Heart right ventricle (tissue), 16 donors: ENCODE measurements around the gene PSTK. TPM values are rescaled to one million over a fixed set of nuclear protein-coding genes. Genes with fewer than 3 reads are reported as not detected.

Experiments
- ATAC-seq, 8 donors: fragments of 200-7000 bp; cut with Tn5 transposase; one replicate each; pipeline ENCODE4 v1.9.1; 2020; ENCODE audit warnings: mild to moderate bottlenecking in 8 of 8, moderate library complexity in 8 of 8, moderate number of reproducible peaks in 1 of 8
- DNase-seq, 2 donors: peaks; one replicate each; pipeline ENCODE4 v3.0.0-alpha.2; 2020
- H3K27ac ChIP-seq, 10 donors: fragments of 200-600 bp; sonication (generic) in 2 of 10; one replicate each; pipeline versions ENCODE4 v1.5.0 to v1.8.0; 2020 to 2022; ENCODE audit warnings: mild to moderate bottlenecking in 3 of 10
- H3K27me3 ChIP-seq, 7 donors: fragments of 200-600 bp; one replicate each; pipeline ENCODE4 v1.8.0; 2021 to 2022; ENCODE audit warnings: mild to moderate bottlenecking in 2 of 7
- H3K36me3 ChIP-seq, 9 donors: fragments of 200-600 bp; sonication (generic) in 1 of 9; one replicate each; pipeline versions ENCODE4 v1.5.0 to v1.8.0; 2020 to 2022; ENCODE audit warnings: mild to moderate bottlenecking in 2 of 9
- H3K4me1 ChIP-seq, 9 donors: fragments of 200-600 bp; sonication (generic) in 1 of 9; one replicate each; pipeline versions ENCODE4 v1.5.0 to v1.8.0; 2020 to 2022; ENCODE audit warnings: mild to moderate bottlenecking in 4 of 9
- H3K4me3 ChIP-seq, 10 donors: fragments of 200-600 bp; sonication (generic) in 2 of 10; one replicate each; pipeline versions ENCODE4 v1.5.0 to v1.8.0; 2020 to 2022; ENCODE audit warnings: mild to moderate bottlenecking in 7 of 10, moderate library complexity in 2 of 10
- H3K9me3 ChIP-seq, 11 donors: fragments of 200-600 bp in 10 of 11; sonication (generic) in 2 of 11; one replicate each; pipeline versions ENCODE4 v1.5.0 to v1.8.0; 2013 to 2022; ENCODE audit warnings: mild to moderate bottlenecking in 2 of 11, control low read depth in 1 of 11, moderate library complexity in 1 of 11
- CTCF ChIP-seq, 9 donors: fragments of 200-600 bp; sonication (generic) in 2 of 9; IDR thresholded peaks; one replicate each; pipeline versions ENCODE4 v1.5.0 to v1.8.0; 2021 to 2022; ENCODE audit warnings: antibody characterized with exemption in 9 of 9, mild to moderate bottlenecking in 5 of 9, moderate library complexity in 1 of 9
- WGBS, 2 donors: extraction: QIAGEN DNeasy Blood & Tissue Kit; methylation state at CpG; one replicate each; pipeline ENCODE4 v1.1.7; 2013; ENCODE audit warnings: inconsistent platforms in 1 of 2; 5-methylcytosine and 5-hydroxymethylcytosine counted together
- intact Hi-C, 10 donors: fragments of 100-400 bp; cut with DNase I; formaldehyde crosslinking; loops; one replicate each; pipeline versions ENCODE4 v1.11.1 to v1.14.2; 2022
- polyA plus RNA-seq, 2 donors: library from polyadenylated mRNA; stranded (reverse); fragments of 200-250 nt; gene quantifications; one replicate each; pipeline ENCODE4 v1.2.3, GENCODE V29; 2013
- total RNA-seq, 10 donors: library from RNA; stranded (reverse); fragmentation: NEBNext Ultra II Directional in 3 of 10; extraction: Animal tissue kit (Norgen Biotek cat#: 25700) in 3 of 10; gene quantifications; one replicate each; pipeline versions ENCODE4 v1.2.1 to v1.2.4, GENCODE V29; 2021 to 2023
- donor health status: Arrhythmogenic right ventricular cardiomyopathy.
- donor health status: ischemic (EF 13 %, LVEDD 7.1; RV severe dilation, severe dysfunction).
- donor health status: healthy with polysubstance abuse.
- donor health status: DM: no; HTN: yes; CAD: no.
- donor health status: DM: no; HTN: no; CAD: no.
- donor health status: ischemic (EF 25% LVEDD 6.9; RV normal size, moderate dysfunction).
- donor health status: ischemic (EF 25% LVEDD 5.7; RV mildly dilated, moderate dysfunction).
- donor health status: healthy.
- donor health status: DM: yes; HTN: yes; CAD: no.
- donor health status: Ischemic cardiomyopathy.
- donor health status: ischemic (EF 35%, LVEDD 5.7; RV mildly dilated, moderate dysfunction).
- donor health status: nonischemic (EF 11% LVEDD 7.7; RV severe dilation, severe dysfunction).
- donor health status: DM: yes; HTN: yes; CAD: no.
- donor health status: PGD.
- donor health status: ischemic (EF 29% LVEDD 5.4; RV normal size, mild dysfunction).
- donor health status: nonischemic (EF 23%, LVEDD 6.1; RV moderate dilation, normal function).

PSTK gene
- total and polyA plus RNA-seq, 12 donors: 1.4 to 3.8 (median 2.2) TPM

GRCh38 chr10:123000155-123000554 is 20.0 kb downstream of the PSTK start:
- Histone ChIP-seq H3K36me3 (peaks cover 0 to 33% (median 10%) of the 10 kb centered on the region in 9 donors), H3K4me1 (peaks cover 0 to 37% (median 26%) of the 10 kb centered on the region in 9 donors), H3K27me3 (no peaks in the 10 kb centered on the region), H3K4me3 (no peak overlapping the region), H3K9me3 (no peaks in the 10 kb centered on the region), H3K27ac (no peak overlapping the region)
- 81 to 86% methylated on average over 3 of the region's 3 CpGs for WGBS, 2 donors
- no peak for ATAC-seq
- no peak for DNase-seq
- intact Hi-C loops: loop anchor here in 1 of 10 donors (10.0 kb wide), 1 partner anchor 155 kb away; the partner anchor contains the start of gene BUB3
- TF ChIP-seq CTCF (IDR thresholded peaks at IDR 0.05): no peak

- Histone ChIP-seq H3K9me3 (no peaks in the 10 kb centered on the region), H3K36me3 (peaks cover 0 to 21% (median 10%) of the 10 kb centered on the region in 9 donors), H3K4me3 (no peak overlapping the region), H3K4me1 (peaks cover 0 to 49% (median 36%) of the 10 kb centered on the region in 9 donors), H3K27me3 (no peaks in the 10 kb centered on the region), H3K27ac (no peak overlapping the region)
- no peak for TF ChIP-seq CTCF (IDR thresholded peaks at IDR 0.05)
- intact Hi-C loops: loop anchor here in 1 of 10 donors (10.0 kb wide), 1 partner anchor 153 kb away; the partner anchor contains the start of gene BUB3
- WGBS, 2 donors: 93 to 97% methylated on average over 2 of the region's 2 CpGs
- no peak for ATAC-seq
- DNase-seq: no peak
Measured at GRCh38 chr10:123001370-123001769, 21.2 kb downstream of the PSTK start.

DNA sequence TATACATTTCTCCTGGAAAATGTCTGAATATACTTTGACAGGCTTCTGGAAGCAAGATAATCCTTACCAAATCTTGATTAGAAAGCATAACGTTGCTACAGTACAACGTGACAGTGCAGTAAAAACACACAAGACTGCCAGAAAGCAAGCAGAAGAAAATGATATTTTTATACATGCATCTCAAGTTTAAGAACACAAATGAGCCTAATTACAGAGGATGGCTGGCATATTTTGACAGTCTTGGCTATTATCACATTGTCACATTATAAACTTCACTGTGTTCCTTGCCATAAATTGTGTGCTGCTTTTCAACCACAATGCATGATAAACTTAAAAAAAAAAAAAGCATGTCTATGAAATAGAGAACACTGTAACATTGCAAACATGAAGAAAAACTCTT is 24.1 kb downstream of the PSTK start:
- H3K4me1 ChIP-seq: peaks cover 0 to 57% (median 44%) of the 10 kb centered on the region in 9 donors
- H3K27me3 ChIP-seq: no peaks in the 10 kb centered on the region
- 28 to 34% methylated on average over 2 of the region's 2 CpGs for WGBS, 2 donors
- ATAC-seq: no peak
- intact Hi-C loops: loop anchor here in 1 of 10 donors (10.0 kb wide), 1 partner anchor 151 kb away; the partner anchor contains the start of gene BUB3
- no peaks in the 10 kb centered on the region for H3K9me3 ChIP-seq
- H3K36me3 ChIP-seq: no peaks in the 10 kb centered on the region
- H3K27ac ChIP-seq: no peak overlapping the region
- no peak for TF ChIP-seq CTCF (IDR thresholded peaks at IDR 0.05)
- H3K4me3 ChIP-seq: no peak overlapping the region
- DNase-seq: no peak

DNA sequence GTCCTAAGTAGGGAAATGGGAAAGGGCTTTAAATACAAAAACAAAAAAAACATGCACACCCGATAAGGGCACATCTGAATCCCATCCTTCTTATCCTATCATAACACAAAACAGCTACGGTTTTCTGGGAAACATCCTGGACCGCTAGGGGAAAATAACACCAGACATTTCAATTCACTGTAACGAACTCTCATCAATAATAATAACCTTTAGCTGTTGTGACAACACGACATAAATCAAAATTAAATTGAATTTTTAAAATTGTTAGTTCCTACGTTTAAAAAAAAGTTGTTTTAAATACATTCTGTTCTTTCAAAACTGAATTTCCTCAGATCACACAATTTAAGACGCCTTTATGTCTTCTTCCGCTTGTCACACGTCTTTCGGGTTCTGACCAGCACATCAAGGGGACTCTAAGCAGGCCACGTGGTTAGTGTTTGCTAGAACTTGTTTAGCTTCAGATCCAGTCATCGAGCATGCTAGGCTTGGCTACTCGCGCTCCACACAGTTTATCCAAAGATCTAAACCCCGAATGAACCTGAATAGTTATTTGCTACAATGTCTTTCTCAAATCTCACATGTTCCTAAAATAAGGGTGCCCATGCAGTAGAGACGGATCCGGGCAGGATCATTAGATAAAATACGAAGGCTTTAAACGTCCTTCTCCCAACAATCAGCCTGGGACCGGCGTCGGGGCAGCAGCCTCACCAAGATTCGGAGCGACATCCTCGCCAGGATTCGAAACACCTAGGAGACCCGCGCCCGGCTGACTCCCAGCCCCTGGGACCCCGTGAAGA is 27.6 kb downstream of the PSTK start:
- TF ChIP-seq CTCF (IDR thresholded peaks at IDR 0.05): no peak
- 3% methylated on average over 30 of the region's 30 CpGs for WGBS, 2 donors
- Histone ChIP-seq H3K36me3 (peaks cover 0 to 2% (median 0%) of the 10 kb centered on the region in 9 donors), H3K27ac (peak overlapping the region; percentile 55 to 96 (median 90)), H3K4me3 (peak overlapping the region; percentile 71 to 97 (median 88)), H3K27me3 (no peaks in the 10 kb centered on the region), H3K4me1 (peaks cover 4 to 59% (median 42%) of the 10 kb centered on the region in 9 donors), H3K9me3 (no peaks in the 10 kb centered on the region)
- peak in 1 of 2 donors; percentile 16 for DNase-seq
- intact Hi-C loops: loop anchor here in 3 of 10 donors (1.0 to 10.0 kb wide), 3 partner anchors 27 to 147 kb away; partner anchors contain the start of genes PSTK (in 2 of the 3) and BUB3 (in 1 of the 3)
- peak in 6 of 8 donors; percentile 19 to 49 (median 43) for ATAC-seq
